Neural progenitor cell (in vitro differentiated cells): ENCODE measurements around the gene SMIM21.

Experiments
- CTCF ChIP-seq: fragments of 200-600 bp; sonication (generic); IDR thresholded peaks from 2 replicates; pipeline ENCODE4 v1.5.1; 2017; ENCODE audit warnings: antibody characterized with exemption, mild to moderate bottlenecking
- EZH2 ChIP-seq: fragments of 200-600 bp; sonication (generic); IDR thresholded peaks from 2 replicates; pipeline ENCODE4 v1.6.1; 2017; ENCODE audit warnings: antibody characterized with exemption, mild to moderate bottlenecking, moderate library complexity
- EZH2phosphoT487 ChIP-seq: fragments of 200-600 bp; sonication (generic); IDR thresholded peaks from 2 replicates; pipeline ENCODE4 v1.6.1; 2017; ENCODE audit warnings: antibody characterized with exemption

- TF ChIP-seq EZH2 (no peak), CTCF (no peak), EZH2phosphoT487 (no peak)
Observed at GRCh38 chr18:75365837-75366236, 61.7 kb downstream of the SMIM21 start.
